IMR-90 (cell line): Measurements from ENCODE around the gene PLEKHO2. TPM values are rescaled to one million over a fixed set of nuclear protein-coding genes. Genes with fewer than 3 reads are reported as not detected.
A peak's percentile ranks its signal among the peaks of the same experiment; 100 is the strongest.

Experiments used
- ATAC-seq: fragments of 200-7000 bp; cut with Tn5 transposase; 2 replicates; pipeline ENCODE4 v1.9.1; 2020; ENCODE audit warnings: low read depth, mild to moderate bottlenecking, moderate library complexity
- BruUV-seq: library from RNA; stranded (reverse); fragments of 400-500 nt; replicated peaks from 2 replicates; lab custom pipeline; 2021; lab: Mats Ljungman, UMichigan
- CTCF ChIA-PET: fragments of 300-600 bp; formaldehyde crosslinking; extraction: SDS; loops from one replicate; lab custom pipeline; 2021; ENCODE audit warnings: antibody characterized with exemption; lab: Yijun Ruan, JAX
- POLR2A ChIA-PET: fragments of 300-600 bp; sonication (Branson Sonifier 250); formaldehyde crosslinking; loops from one replicate; lab custom pipeline; 2022; ENCODE audit warnings: antibody characterized with exemption; ENCODE audit not compliant: unreplicated experiment; lab: Charles Lee
- DNase-seq: peaks from one replicate; pipeline ENCODE4 v3.0.0; 2013
- H2AFZ ChIP-seq: replicated peaks from 2 replicates; pipeline ENCODE3; 2013; ENCODE audit warnings: low read length, mild to moderate bottlenecking; ENCODE audit not compliant: poor library complexity
- H2AK5ac ChIP-seq: 2 replicates; pipeline ENCODE4 v1.6.1; 2013; ENCODE audit warnings: low read depth, low read length, inconsistent platforms
- H2AK9ac ChIP-seq: replicated peaks from 2 replicates; pipeline ENCODE3; 2013; ENCODE audit warnings: mild to moderate bottlenecking, low read depth, low read length, moderate library complexity; ENCODE audit not compliant: poor library complexity
- H2BK120ac ChIP-seq: 2 replicates; pipeline ENCODE4 v1.6.1; 2013; ENCODE audit warnings: low read depth, low read length, inconsistent platforms
- H2BK15ac ChIP-seq: 3 replicates; pipeline ENCODE4 v1.6.1; 2013; ENCODE audit warnings: low read depth, low read length, inconsistent platforms
- H2BK20ac ChIP-seq: 2 replicates; pipeline ENCODE4 v1.6.1; 2013; ENCODE audit warnings: low read depth, mild to moderate bottlenecking, inconsistent platforms, low read length, moderate library complexity
- H2BK5ac ChIP-seq: 2 replicates; pipeline ENCODE4 v1.6.1; 2013; ENCODE audit warnings: mild to moderate bottlenecking, low read depth, low read length, inconsistent platforms; ENCODE audit not compliant: poor library complexity, severe bottlenecking
- H3K14ac ChIP-seq: replicated peaks from 2 replicates; pipeline ENCODE4 v1.6.1; 2013; ENCODE audit warnings: low read depth, low read length, inconsistent platforms
- H3K18ac ChIP-seq: 2 replicates; pipeline ENCODE4 v1.6.1; 2013; ENCODE audit warnings: low read depth, low read length, control low read depth
- H3K23ac ChIP-seq: 2 replicates; pipeline ENCODE4 v1.6.1; 2013; ENCODE audit warnings: low read depth, low read length, inconsistent platforms
- H3K27ac ChIP-seq: 2 replicates; pipeline ENCODE4 v1.5.1; 2013; ENCODE audit warnings: mild to moderate bottlenecking, control low read depth, low read length; ENCODE audit not compliant: insufficient read depth
- H3K27me3 ChIP-seq: 2 replicates; pipeline ENCODE4 v1.6.1; 2013; ENCODE audit warnings: low read length; ENCODE audit not compliant: control insufficient read depth, insufficient read depth
- H3K36me3 ChIP-seq: 2 replicates; pipeline ENCODE4 v1.6.1; 2013; ENCODE audit warnings: low read length, mixed read lengths; ENCODE audit not compliant: control insufficient read depth, insufficient read depth
- H3K4ac ChIP-seq: 2 replicates; pipeline ENCODE4 v1.6.1; 2013; ENCODE audit warnings: low read depth, low read length, inconsistent platforms
- H3K4me1 ChIP-seq: 2 replicates; pipeline ENCODE4 v1.6.1; 2013; ENCODE audit warnings: low read length, mixed read lengths; ENCODE audit not compliant: control insufficient read depth, insufficient read depth
- H3K4me2 ChIP-seq: 2 replicates; pipeline ENCODE4 v1.6.1; 2013; ENCODE audit warnings: low read depth, mild to moderate bottlenecking, control low read depth, low read length, moderate library complexity
- H3K4me3 ChIP-seq: 2 replicates; pipeline ENCODE4 v1.5.1; 2013; ENCODE audit warnings: low read depth, mild to moderate bottlenecking, control low read depth, low read length, moderate library complexity; ENCODE audit not compliant: insufficient read depth
- H3K56ac ChIP-seq: 2 replicates; pipeline ENCODE4 v1.6.1; 2013; ENCODE audit warnings: low read length, inconsistent platforms; ENCODE audit not compliant: insufficient read depth; ENCODE audit errors: extremely low read depth
- H3K79me1 ChIP-seq, 2 experiments: 2 replicates each; pipeline ENCODE4 v1.6.1; 2013; ENCODE audit warnings: low read length in 2 of 2, inconsistent platforms in 1 of 2, low read depth in 1 of 2
- H3K9ac ChIP-seq: 2 replicates; pipeline ENCODE4 v1.6.1; 2013; ENCODE audit warnings: low read depth, low read length, control low read depth
- H3K9me1 ChIP-seq: 2 replicates; pipeline ENCODE4 v1.6.1; 2013; ENCODE audit warnings: low read length, inconsistent platforms; ENCODE audit not compliant: insufficient read depth
- H3K9me3 ChIP-seq: 2 replicates; pipeline ENCODE4 v1.6.1; 2013; ENCODE audit warnings: low read length; ENCODE audit not compliant: control insufficient read depth, insufficient read depth
- H4K20me1 ChIP-seq: 2 replicates; pipeline ENCODE4 v1.6.1; 2013; ENCODE audit warnings: low read length, inconsistent platforms; ENCODE audit not compliant: insufficient read depth
- H4K5ac ChIP-seq: 2 replicates; pipeline ENCODE4 v1.6.1; 2013; ENCODE audit warnings: mild to moderate bottlenecking, low read depth, low read length, control low read depth
- H4K8ac ChIP-seq, 2 experiments: 2 replicates each; pipeline ENCODE4 v1.6.1; 2013; ENCODE audit warnings: low read depth in 2 of 2, low read length in 2 of 2, control low read depth in 1 of 2, inconsistent platforms in 1 of 2
- H4K91ac ChIP-seq: 2 replicates; pipeline ENCODE4 v1.6.1; 2013; ENCODE audit warnings: low read depth, low read length, inconsistent platforms; ENCODE audit not compliant: insufficient read depth
- CEBPB ChIP-seq: IDR thresholded peaks from 2 replicates; pipeline ENCODE4 v1.6.1; 2012; ENCODE audit warnings: low read depth, low read length, improper control_type of control experiment
- MAZ ChIP-seq: IDR thresholded peaks from 2 replicates; pipeline ENCODE4 v1.6.1; 2012; ENCODE audit warnings: low read depth, mild to moderate bottlenecking, low read length, improper control_type of control experiment, moderate library complexity, borderline replicate concordance
- RAD21 ChIP-seq: IDR thresholded peaks from 2 replicates; pipeline ENCODE4 v1.6.1; 2012; ENCODE audit warnings: low read length, improper control_type of control experiment
- RCOR1 ChIP-seq: IDR thresholded peaks from 2 replicates; pipeline ENCODE4 v1.6.1; 2012; ENCODE audit warnings: mild to moderate bottlenecking, low read length, improper control_type of control experiment; ENCODE audit not compliant: insufficient replicate concordance
- WGBS, 2 experiments: methylation state at CpG; one replicate each; pipeline versions ENCODE4 v1.1.5 to v1.1.7; 2013; ENCODE audit warnings: missing lambda C conversion rate in 2 of 2; ENCODE audit not compliant: insufficient read length in 1 of 2; ENCODE audit errors: extremely low coverage in 2 of 2; 5-methylcytosine and 5-hydroxymethylcytosine counted together
- dilution Hi-C: fragments of 300-500 bp; cut with HindIII; formaldehyde crosslinking; loops from one replicate; pipeline ENCODE4 v1.14.3; 2018; ENCODE audit warnings: low sequenced_read_pairs; ENCODE audit not compliant: unreplicated experiment
- in situ Hi-C: fragments of 300-500 bp; cut with MboI; formaldehyde crosslinking; loops from 3 replicates; pipeline ENCODE4 v1.14.3; 2019; ENCODE audit warnings: low sequenced_read_pairs, inconsistent platforms, mixed read lengths
- intact Hi-C: fragments of 100-400 bp; cut with micrococcal nuclease; formaldehyde crosslinking; loops from 2 replicates; pipeline ENCODE4 v1.10.0; 2022
- polyA plus RNA-seq, 3 experiments: library from polyadenylated mRNA; depleted of rRNA; stranded (reverse); fragments of >200 nt; gene quantifications; 2 replicates each; pipeline ENCODE4 v1.2.3, GENCODE V29; 2012; ENCODE audit warnings: low replicate concordance in 1 of 3
- total RNA-seq: library from RNA; depleted of rRNA; stranded (reverse); fragments of >200 nt; gene quantifications from 2 replicates; pipeline ENCODE4 v1.2.3, GENCODE V29; 2012
- TF ChIP-seq, protein P1 (sequence below): fragments of 150-350 bp; IDR thresholded peaks from 2 replicates; pipeline ENCODE4 v1.6.1; 2017; ENCODE audit warnings: mild to moderate bottlenecking, antibody characterized with exemption, low read length, low read depth

PLEKHO2 gene
- total and polyA plus RNA-seq, 2 of the 4 experiments (the other 2 are of a cell fraction): 19.0 to 22.5 TPM

DNA sequence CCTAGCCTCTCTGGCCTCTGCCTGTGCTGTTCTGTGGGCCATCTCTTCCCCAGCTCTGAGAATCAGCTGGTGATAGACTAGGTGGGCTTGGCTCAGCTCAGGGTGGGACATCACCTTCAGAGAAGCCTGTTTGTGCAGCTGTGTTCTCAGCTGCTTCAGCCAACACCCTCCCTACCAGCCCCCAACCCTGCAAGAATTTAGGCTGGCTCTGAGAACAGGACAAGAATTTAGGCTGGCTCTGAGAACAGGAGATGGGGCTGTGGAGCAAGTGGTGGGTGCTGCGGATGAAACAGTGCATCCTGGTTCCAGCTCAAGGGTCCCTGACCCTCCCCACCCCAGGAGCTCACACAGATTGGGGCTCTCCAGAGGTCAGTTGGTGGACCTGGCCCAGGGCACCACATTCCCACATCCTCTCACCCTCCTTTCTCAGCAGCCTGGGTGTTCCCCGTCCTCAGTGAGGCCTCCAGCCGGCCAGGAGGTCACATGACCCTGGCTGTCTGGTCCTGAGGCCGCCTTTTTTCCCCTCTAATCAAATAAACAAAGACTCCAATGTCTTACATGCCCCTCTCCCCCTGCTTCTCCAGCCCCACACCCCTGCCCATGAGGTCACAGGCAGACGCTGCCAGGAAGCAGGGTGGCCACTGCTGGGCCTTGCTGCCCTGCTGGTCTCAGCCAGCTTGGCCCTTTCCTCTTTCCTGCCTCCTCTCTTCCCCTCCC lies 14.9 kb downstream of the PLEKHO2 start (continued):
- TF ChIP-seq, protein P1, sequence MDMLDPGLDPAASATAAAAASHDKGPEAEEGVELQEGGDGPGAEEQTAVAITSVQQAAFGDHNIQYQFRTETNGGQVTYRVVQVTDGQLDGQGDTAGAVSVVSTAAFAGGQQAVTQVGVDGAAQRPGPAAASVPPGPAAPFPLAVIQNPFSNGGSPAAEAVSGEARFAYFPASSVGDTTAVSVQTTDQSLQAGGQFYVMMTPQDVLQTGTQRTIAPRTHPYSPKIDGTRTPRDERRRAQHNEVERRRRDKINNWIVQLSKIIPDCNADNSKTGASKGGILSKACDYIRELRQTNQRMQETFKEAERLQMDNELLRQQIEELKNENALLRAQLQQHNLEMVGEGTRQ: peak; percentile 88

DNA sequence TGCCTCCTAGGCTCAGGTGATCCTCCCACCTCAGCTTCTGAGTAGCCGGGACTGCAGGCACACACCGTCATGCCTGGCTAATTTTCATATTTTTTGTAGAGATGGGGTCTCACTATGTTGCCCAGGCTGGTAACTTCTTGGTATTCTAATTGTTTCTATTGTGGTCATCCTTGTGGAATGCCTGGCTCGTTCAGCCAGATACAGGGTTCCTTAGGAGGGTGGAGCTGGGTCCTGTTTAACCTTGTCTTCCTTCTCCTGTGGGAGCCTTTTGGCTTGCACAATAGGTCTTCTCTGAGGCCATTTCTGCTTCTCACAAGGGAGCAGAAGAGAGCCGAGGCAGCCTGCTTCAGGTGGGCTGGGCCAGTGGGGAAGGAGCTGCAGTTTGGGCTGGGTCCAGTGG lies 15.7 kb downstream of the PLEKHO2 start:
- Histone ChIP-seq H4K20me1 (peaks cover 36% of the 10 kb centered on the region), H3K27ac (peak overlapping the region; percentile 96), H3K9me3 (no peaks in the 10 kb centered on the region), H3K4me2 (peak overlapping the region; percentile 22), H2AK5ac (peak overlapping the region; percentile 98), H2AK9ac (peak overlapping the region; percentile 100), H4K8ac (peak overlapping the region; percentile 77 to 96), H3K9ac (peak overlapping the region; percentile 63), H3K4me3 (no peak overlapping the region), H3K4ac (peak overlapping the region; percentile 99), H3K23ac (peak overlapping the region; percentile 97), H2BK5ac (peak overlapping the region; percentile 98), H2BK20ac (peak overlapping the region; percentile 94), H4K5ac (peak overlapping the region; percentile 96), H3K36me3 (peaks cover 73% of the 10 kb centered on the region), H3K9me1 (peaks cover 63% of the 10 kb centered on the region), H3K79me1 (peaks cover 64 to 95% of the 10 kb centered on the region in 2 experiments), H3K56ac (peak overlapping the region; percentile 93; the same call in 1 of the 2 replicates), H3K27me3 (no peaks in the 10 kb centered on the region), H4K91ac (peak overlapping the region; percentile 99), H3K14ac (peak overlapping the region; percentile 98), H3K4me1 (peaks cover 63% of the 10 kb centered on the region), H2BK15ac (peak overlapping the region; percentile 92; the same call in 2 of the 3 replicates), H3K18ac (peak overlapping the region; percentile 95), H2AFZ (peak overlapping the region; percentile 63), H2BK120ac (peak overlapping the region; percentile 97)
- TF ChIP-seq RCOR1: peak; percentile 54
- peak; percentile 37; the same call in 1 of the 2 replicates for TF ChIP-seq MAZ
- TF ChIP-seq RAD21: no peak
- TF ChIP-seq CEBPB: peak; percentile 87
- peak; percentile 46 for ATAC-seq
- in situ Hi-C loops: no loop called here
- peak; percentile 77 for DNase-seq
- ChIA-PET POLR2A (no interaction called here), CTCF (no interaction called here)
- intact Hi-C loops: loop anchor here (5.0 kb wide), 1 partner anchor 130 kb away; the partner anchor contains the start of gene SPG21
- dilution Hi-C loops: no loop called here
- no TSS peak for BruUV-seq
- 67% methylated on average over 1 of the region's 4 CpGs; no CpG with 5 or more reads in 1 of the 2 experiments for WGBS, 2 experiments
